GM19239 (cell line): Measurements from ENCODE around the gene BRDT.
"Not testable (repeated sequence)": the region's sequence is repeated elsewhere in the genome, so short reads cannot be mapped to it uniquely, and the experiment has no call there.

Experiments
- DNase-seq: peaks from one replicate; pipeline ENCODE4 v3.0.0; 2011; ENCODE audit warnings: low spot score; ENCODE audit not compliant: insufficient read length
- FAIRE-seq: peaks from 2 replicates; lab custom pipeline; 2011; peaks lifted over from hg19 to GRCh38; lab: Jason Lieb, UNC

BRDT gene

GRCh38 chr1:91980663-91981062, 31.5 kb downstream of the BRDT start:
- no peak for FAIRE-seq
- no peak for DNase-seq

- FAIRE-seq (no peak), DNase-seq (no peak)
Measured at GRCh38 chr1:91981996-91982609, 32.9 kb downstream of the BRDT start.

DNA sequence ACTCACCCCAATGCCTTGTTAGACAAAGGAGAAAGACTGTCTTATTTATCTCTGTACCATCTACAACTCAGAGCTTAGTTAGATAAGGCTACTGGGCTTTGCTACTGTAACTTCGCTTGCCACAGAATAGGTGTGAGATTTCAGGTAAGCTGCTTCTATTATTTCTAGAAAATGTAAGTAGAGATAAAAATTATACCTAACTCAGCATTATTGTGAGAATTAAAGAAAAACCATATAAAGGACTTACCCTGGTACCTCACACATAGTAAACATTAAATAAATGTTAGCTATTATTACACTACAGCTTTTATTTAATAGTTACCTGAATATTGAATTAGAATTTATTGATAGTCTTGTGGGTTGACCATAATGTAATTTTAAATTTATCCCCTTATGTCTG, 44.1 kb downstream of the BRDT start:
- FAIRE-seq (no peak), DNase-seq (no peak)

GRCh38 chr1:91997607-91998195, 48.5 kb downstream of the BRDT start:
- peak; percentile 64 for FAIRE-seq
- DNase-seq = peak; percentile 10

DNA sequence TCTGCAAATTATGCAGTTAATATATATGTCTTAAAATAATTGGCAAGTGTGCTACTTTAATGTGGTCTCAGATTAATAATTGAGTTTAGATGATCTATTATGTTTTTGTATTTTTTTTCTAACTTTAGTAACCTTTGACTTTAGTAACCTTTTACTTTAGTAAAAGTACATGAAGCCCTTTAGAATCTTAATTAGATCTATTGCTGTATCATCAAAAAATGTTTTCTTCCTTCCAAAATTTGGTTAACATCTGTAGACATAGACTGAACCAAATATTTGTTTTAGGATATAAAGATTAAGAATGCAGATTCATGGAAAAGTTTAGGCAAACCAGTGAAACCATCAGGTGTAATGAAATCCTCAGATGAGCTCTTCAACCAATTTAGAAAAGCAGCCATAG, 54.9 kb downstream of the BRDT start:
- no peak for DNase-seq

DNA sequence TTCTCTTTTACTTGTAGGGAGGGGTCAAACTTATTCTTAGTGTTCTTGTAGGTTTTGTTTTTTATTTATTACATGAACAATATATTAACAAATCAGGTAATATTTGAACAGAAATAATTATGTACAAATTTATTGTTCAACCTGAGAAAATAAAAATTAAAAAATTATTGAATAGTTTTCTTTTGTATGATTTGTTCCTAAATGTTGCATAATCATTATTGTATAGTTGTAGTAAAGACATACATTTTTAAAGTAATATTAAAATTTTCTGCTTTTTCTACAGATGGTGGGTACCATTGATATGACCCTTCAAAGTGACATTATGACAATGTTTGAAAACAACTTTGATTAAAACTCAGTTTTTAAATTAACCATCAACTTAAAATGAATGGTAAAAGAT, 64.7 kb downstream of the BRDT start:
- DNase-seq = no peak
- no peak for FAIRE-seq

More for the DNA sequence above, 54.9 kb downstream of the BRDT start:
- no peak for FAIRE-seq

DNA sequence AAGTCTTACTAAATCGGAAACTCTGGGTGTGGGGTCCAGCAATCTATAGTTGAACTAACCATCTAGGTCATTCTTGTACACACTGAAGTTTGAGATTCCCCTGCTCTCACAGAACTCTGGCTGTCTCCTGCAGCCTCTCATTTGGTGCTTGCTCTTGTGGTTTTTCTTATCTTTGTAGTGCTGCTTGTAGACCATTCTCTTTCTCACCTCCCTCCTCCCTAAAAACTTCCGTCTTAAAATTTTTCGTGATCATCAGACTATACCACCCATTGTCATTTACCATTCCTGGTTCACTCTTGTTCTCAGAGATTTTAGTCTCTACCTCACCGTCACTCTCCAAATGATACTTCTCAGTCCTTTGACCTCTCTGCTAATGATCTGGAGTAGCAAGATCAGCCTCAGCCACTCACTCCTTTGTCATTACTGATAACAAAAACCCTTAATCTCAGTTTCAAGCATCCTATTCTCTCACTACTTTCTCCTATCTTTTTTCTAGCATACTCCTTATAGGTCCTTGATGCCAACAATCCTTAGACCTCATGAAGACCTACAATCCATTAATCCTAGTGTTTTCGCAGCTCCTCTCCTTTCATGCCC, 67.6 kb downstream of the BRDT start:
- no peak for DNase-seq
- no peak for FAIRE-seq

GRCh38 chr1:92017656-92018055, 68.5 kb downstream of the BRDT start:
- FAIRE-seq (no peak), DNase-seq (no peak)

DNA sequence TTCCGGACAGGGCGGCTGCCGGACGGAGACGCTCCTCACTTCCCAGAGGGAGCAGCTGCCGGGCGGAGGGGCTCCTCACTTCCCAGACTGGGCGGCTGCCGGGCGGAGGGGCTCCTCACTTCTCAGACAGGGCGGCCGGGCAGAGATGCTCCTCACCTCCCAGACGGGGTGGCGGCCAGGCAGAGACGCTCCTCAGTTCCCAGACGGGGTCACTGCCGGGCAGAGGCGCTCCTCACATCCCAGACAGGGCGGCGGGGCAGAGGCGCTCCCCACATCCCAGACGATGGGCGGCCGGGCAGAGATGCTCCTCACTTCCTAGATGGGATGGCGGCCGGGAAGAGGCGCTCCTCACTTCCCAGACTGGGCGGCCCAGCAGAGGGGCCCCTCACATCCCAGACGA, 76.8 kb downstream of the BRDT start:
- DNase-seq, FAIRE-seq: not testable (repeated sequence)

DNA sequence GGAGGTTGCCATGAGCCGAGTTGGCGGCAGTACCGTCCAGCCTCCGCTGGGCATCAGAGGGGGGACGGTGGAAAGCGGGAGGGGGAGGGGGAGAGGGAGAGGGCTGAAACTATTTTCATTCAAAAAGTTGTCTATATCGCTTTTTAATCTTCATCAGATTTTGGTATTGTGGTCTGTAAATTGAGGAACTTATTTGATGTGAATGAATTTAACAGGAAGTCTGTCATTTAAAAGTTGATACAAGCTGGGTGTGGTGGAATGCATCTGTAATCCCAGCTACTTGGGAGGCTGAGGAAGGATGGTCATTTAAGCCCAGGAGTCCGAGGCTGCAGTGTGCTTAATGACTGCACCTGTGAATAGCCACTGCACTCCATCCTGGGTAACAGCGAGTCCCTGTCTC, 77.6 kb downstream of the BRDT start:
- no peak for FAIRE-seq
- DNase-seq = no peak

GRCh38 chr1:92029241-92029922, 80.2 kb downstream of the BRDT start:
- DNase-seq = no peak
- no peak for FAIRE-seq

GRCh38 chr1:92030656-92031107, 81.5 kb downstream of the BRDT start:
- DNase-seq = no peak
- no peak for FAIRE-seq

DNA sequence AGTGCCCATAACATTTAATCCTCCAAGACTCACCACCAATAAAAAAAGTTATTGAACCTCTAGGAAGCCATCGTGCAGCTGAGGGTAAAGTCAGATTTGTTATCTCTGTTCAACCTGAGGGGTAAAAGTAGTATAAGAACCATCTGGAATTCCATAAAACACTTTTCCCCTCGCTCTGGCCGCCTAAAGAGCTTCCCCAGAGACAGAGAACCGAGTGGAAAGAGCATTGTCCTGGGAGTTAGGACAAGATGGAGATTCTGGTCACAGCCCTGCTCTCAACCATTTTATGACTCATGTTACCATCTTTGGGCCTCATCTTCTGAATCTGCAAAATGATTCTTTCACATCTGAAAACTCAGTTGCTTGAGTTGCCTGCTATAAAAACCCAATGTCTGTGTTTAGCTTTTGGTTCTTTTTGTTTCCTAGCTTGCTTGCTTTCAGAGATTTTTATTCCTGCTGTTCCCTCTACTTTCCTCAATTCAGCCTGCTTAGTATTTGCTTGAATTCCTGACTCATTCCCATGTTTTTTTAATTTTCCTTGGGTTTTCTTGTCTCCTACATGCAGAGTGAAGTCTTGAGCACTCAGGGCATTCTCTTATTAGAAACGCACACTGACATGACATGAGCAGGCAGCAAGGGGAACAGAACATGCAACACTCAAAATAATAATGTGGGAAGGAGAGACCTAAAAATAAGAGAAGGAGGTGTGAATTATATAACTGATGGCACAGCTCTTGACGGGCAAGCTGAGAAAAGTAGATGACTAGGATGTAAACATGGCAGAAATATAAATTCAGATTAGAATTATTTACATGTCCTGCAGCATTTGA, 82.3 kb downstream of the BRDT start:
- FAIRE-seq (no peak), DNase-seq (no peak)

- DNase-seq (no peak), FAIRE-seq (no peak)
Measured at GRCh38 chr1:92037400-92037799, 88.2 kb downstream of the BRDT start.

DNA sequence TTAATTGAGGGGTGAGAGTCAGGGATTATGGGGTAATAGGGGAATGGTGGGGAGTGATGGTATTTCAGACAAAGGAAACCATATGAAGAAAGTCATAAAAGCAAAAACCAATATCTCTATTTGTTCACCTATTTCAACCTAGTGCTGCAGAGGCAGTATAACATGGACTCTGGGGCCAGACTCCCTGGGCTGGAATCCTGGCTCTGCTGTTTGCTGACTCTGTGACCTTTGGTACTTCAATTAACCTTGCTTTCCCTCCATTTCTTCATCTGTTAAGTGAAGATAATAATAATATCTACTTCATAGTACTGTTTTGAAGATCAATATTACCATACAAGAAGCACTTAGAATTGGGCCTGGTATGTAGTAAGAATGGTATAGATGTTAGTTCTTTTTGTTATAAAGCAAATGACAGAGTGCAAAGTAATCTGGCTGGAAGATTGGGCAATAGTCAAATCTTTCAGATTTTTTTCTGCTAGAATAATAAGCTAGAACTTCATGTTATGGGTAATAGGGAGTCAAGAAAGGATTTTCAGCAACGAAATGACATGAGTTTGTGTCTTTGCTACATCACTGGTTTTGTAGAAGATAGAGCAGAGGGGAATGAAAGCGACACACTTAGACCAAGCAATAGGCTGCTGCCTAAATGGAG, 89.6 kb downstream of the BRDT start:
- FAIRE-seq = peak; percentile 8
- no peak for DNase-seq

- FAIRE-seq = no peak
- no peak for DNase-seq
Measured at GRCh38 chr1:92040971-92041370, 91.8 kb downstream of the BRDT start.

GRCh38 chr1:92043621-92044020, 94.4 kb downstream of the BRDT start:
- DNase-seq (no peak), FAIRE-seq (no peak)

DNA sequence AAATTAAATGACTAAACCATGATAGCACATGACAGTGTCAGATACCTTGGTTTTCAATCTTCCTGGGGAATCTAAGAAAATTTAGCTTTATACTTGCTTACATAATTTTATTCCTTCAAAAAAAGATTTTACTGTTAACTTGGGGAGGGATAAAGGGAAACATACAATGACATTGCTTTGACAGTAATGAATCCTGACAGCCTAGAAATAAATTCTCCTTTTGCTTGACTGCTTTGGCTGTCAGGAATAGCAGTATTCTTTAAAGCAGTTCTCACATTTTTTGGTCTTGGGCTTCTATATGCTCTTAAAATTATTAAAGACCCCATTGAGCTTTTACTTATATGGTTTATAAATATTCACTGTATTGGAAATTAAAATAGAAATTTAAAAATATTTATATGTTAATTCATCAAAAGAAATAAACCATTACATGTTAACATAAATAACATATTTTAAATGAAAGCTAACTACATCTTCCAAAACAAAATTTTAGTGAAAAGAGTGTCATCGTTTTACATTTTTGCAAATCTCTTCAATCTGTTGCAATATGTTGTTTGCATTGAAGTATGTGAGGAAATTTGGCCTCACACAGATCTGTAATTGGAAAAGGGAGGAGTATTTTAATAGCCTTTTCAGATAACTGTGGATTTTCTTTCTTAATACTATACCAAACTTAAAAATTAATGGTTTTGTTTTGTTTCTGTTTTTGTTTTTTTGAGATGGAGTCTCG, 96.7 kb downstream of the BRDT start:
- DNase-seq (no peak), FAIRE-seq (no peak)

DNA sequence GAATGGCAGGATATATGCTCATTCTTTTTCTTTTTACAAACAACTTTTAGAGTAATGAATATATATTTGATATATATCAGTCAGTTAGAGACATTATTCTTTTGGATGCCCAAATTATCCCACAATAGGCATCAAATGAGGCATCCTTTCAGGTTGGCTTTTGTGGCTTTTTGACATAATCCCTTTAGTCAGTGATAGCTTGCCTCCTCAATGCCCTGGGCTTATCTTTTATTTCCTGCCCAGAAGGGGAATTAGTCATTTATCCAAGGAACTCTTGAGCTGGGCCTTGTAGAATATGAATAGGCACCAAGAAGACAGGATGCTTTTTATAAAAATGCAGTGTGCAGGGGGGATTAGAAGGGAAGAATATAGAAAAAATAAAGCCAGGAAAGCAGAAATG, 102.7 kb downstream of the BRDT start:
- FAIRE-seq = no peak
- DNase-seq = no peak
